Upper lobe of left lung (tissue), 4 donors: ENCODE data around the gene SART1.

Experiments
- CTCF ChIP-seq, 6 experiments: fragments of 450-650 bp in 4 of 6; fragments of 200-600 bp in 2 of 6; sonication (generic) in 2 of 6; IDR thresholded peaks; one replicate each; pipeline ENCODE4 v1.5.1; 2016 to 2019; ENCODE audit warnings: antibody characterized with exemption in 6 of 6
- EP300 ChIP-seq, 4 donors: sonication (generic); formaldehyde crosslinking; IDR thresholded peaks; one replicate each; pipeline ENCODE4 v1.5.1; 2017; ENCODE audit warnings: antibody characterized with exemption in 4 of 4, control low read depth in 2 of 4
- POLR2A ChIP-seq, 4 donors: fragments of 450-650 bp; IDR thresholded peaks; one replicate each; pipeline ENCODE4 v1.5.1; 2016 to 2017; ENCODE audit warnings: antibody characterized with exemption in 4 of 4, mild to moderate bottlenecking in 2 of 4
- POLR2AphosphoS5 ChIP-seq, 2 donors: sonication (generic); formaldehyde crosslinking; IDR thresholded peaks; one replicate each; pipeline ENCODE4 v1.5.1; 2017; ENCODE audit warnings: antibody characterized with exemption in 2 of 2

- TF ChIP-seq POLR2A (IDR thresholded peaks at IDR 0.05) (no peak), CTCF (IDR thresholded peaks at IDR 0.05) (no peak), POLR2AphosphoS5 (IDR thresholded peaks at IDR 0.05) (no peak), EP300 (IDR thresholded peaks at IDR 0.05) (no peak)
These were observed 46.3 kb upstream of the SART1 start for GRCh38 chr11:65915101-65915820.
